IPS-NIHi7 (cell line): ENCODE measurements around the gene TTC34.

ENCODE experiments used
- DNase-seq: peaks from one replicate; pipeline ENCODE4 v3.0.0; 2012; ENCODE audit warnings: mixed read lengths; ENCODE audit errors: extremely low spot score

Gene TTC34

DNA sequence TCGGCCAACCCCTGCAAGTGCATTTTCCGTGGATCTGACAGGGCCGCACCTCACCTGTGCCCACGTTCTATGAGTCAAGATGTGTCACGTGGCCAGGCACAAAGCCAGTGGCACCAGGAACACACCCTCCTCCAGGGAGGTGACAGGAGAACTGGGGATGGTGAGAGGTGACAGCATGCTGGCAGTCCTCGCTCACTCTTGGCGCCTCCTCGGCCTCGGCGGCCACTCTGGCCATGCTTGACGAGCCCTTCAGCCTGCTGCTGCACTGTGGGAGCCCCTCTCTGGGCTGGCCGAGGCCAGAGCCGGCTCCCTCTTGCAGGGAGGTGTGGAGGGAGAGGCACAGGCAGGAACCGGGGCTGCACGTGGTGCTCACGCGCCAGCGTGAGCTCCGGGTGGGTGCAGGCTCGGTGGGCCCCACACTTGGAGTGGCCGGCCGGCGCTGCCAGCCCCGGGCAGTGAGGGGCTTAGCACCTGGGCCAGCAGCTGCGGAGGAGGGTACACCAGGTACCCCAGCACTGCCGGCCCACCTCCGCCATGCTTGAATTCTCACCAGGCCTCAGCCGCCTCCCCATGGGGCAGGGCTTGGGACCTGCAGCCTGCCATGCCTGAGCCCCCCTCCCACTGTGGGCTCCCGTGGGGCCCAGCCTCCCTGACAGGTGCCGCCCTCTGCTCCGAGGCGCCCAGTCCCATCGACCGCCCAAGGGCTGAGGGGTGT is 11.6 kb upstream of the TTC34 start:
- DNase-seq: no peak

DNA sequence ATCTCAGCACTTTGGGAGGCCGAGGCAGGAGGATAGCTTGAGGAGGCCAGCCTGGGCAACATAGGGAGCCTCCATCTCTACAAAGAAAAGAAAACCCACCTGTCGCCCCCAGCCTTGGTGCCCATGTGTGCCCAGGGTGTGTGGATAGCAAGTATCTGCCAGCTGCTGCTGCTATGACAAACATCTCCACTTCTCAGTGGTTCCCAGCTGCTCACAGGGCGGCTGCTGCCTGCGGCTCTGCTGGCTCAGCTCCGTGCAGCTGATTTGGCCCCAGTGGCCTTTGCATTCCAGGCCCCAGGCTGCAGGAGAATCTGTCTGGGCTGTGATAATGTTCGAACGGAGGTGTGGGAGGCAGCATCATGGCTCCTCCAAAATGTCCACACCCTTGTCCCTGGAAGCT is 10.6 kb upstream of the TTC34 start:
- no peak for DNase-seq

DNA sequence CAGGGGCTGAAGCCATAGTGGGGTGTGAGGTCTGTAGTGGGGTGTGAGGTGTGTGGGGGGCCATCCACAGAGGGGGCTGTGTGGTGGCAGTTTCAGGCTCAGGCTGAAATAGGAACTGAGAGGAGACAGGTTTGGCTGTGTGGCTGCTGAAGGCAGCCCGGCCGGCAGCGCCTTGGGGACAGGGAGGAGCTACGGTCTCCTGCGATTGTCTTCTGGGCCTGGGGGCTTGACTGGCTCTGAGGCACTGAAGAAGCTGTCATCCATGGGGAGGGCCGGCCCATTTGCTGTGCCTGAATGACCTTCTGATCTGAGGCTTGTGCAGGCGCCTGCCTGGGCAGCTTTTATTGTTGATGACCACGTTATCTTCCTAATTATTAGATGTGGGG is 10.0 kb upstream of the TTC34 start:
- no peak for DNase-seq

DNA sequence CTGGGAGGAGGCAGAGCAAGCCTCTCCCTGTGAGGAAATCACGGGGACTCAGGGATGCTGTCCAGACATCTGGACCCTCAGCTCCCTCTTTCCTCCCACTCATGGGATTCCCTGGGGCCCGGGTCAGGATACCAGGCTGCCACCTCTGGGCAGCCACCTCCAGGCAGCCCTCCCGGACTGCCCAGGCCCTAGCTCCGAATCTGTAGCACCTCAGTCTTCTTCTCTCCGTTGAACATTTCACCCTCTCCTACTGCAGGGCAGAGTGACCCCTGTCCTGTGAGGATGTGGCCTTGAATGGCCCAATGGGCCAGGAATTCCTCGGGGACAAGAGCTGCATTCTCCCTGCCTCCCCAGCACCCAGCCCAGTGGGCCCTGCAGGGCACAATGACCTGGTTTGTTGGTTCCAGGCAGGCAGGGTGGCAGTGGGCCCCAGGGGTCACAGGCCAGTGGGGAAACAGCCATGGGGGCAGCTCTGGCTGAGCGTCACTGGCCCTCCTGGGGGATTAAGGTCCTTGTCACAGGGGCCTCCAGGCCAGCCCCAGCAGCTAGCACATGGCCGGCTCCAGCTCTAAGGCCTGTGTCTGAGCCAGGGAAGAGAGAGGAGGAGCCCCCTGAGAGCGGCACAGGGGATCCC is 9.5 kb upstream of the TTC34 start:
- no peak for DNase-seq

DNA sequence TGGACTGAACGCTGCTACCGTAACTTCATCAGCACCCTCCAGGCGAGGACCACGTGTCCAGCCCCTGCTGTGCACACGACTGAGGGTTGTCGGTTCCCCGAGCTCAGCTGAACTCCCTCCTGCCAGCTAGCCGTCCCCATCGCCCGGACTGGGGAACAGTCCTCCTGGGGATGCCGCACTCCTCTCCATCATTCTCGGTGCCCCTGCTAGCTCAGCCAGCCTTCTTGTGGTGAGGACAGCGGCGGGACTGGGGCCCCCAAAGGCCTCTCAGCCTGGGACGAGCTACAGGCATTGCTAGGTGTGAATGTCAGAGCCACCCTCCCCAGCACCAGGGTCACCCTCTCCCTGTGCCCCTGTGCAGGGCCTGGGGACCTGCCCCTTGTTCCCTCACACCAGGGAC is 8.8 kb upstream of the TTC34 start:
- DNase-seq: no peak

DNA sequence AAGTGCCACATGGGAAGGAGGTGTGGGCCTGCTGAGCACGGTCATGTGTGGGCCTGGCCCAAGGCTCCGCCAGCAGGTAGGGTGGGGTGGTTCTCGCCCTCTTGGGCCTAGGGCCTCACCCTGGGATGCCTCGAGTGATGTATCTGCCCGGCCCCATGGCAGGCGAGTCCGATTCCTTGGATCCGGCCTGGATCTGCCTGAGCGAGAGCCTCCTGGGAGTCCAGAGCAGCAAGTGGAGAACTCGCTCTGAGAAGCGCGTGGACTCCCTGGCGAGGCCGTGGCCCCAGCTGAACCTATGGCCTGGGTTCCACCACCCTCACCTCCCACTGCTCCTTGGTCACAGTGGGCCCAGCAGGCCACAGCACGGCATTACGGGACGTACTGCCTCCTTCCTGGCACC is 8.2 kb upstream of the TTC34 start:
- DNase-seq: no peak

DNA sequence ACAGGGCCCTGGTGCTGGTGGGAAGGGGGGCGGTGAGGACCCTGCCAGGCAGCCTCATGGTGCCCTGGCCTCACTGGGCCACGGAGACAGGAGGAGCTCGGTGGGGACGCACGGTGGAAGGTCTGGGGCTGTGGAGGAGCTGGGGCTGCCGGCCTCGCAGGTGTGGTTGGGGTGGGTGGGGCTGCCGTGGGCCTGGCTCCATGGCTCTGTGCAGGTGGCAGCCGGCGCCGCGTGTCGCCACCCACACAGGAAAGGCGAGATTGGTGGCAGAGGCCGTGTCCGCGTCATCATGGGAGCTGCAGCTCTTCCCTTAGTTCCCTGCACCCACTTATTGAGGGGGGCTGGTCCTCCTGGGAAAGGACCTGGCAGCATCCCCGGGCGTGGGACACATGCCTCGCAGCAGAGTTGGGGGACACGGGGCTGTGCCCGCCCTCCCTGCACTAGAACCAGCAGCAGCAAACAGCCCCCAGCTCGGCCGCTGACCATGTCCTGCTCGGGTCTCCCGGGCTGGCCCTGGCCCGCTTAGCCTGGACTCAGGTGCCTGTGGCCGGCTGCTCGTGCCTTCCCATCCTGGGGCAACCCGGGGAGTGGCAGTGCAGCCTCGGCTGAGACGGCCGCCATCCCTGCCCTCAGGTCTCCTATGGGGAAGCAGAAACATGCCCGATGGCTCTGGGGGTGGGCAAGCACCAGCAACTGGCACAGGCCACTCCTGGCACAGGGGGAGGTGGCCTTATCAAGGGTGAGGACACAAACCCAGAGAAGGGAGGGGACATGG is 7.5 kb upstream of the TTC34 start:
- DNase-seq: no peak

DNA sequence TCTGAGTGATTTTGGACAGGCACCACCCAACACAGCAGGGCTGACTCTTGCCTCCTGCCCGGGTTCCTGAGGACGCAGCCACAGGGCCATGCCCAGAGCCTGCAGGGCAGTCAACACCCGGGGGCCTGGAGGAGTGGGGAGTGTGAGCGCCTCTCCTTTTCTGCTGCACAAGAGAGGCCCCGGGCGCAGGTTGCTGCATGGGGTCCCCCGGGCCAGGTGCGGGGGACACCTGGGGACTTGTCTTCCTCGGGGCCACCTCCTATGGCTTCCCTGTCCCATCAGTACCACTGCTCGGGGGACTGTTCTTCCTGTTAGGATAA is 6.9 kb upstream of the TTC34 start:
- no peak for DNase-seq

DNA sequence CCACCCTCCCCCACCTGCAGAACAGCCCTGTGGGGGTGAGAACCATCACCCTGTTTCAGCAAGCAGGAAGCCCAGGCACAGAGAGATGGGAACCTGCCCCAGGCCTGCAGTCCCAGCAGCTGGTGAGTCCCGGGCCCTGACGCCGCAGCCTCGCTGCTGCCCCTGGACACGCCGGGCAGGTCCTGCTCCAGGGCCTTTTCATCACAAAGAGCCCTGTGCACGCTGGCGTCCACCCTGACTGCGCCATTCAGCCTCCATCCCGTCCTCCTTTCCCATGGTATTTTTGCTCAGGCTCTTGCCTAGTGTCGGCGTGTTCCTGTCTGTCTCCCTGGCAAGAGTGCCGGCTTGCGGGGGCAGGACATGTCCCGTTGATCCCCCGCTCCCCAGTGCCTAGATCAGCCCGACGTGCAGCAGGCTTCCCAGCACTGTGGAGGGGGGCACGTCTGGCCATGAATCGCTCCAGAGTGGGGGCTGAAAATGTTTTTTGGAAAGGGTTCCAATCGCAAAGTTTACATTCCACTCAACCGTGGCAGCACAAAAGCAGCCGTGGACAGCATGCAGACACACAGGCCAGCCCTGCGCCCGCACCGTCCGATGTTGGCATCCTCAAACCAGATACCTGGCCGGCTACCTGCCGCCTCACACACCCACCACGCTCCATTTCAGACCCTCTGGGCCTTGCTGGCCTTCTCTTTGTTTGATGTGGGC is 6.3 kb upstream of the TTC34 start:
- no peak for DNase-seq

DNA sequence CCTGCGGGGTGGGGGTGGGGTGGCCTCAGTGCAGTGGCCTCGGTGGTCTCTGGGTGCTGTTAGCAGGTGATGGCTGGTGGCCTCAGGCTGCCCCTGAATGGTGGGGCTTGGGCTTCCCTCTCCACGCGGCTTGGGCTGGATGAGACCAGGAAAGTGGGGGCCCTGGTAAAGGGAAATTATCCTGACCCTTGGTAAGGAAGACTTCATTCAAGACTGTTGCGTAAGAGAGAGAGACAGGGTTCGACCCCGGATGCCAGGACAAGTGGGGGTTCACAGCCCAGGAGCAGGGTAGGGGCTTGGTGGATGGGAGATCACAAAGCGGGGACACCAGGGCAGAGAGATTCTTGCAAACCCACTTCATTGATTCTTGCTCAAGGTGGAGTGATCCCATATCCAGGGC is 5.5 kb upstream of the TTC34 start:
- DNase-seq: no peak

DNA sequence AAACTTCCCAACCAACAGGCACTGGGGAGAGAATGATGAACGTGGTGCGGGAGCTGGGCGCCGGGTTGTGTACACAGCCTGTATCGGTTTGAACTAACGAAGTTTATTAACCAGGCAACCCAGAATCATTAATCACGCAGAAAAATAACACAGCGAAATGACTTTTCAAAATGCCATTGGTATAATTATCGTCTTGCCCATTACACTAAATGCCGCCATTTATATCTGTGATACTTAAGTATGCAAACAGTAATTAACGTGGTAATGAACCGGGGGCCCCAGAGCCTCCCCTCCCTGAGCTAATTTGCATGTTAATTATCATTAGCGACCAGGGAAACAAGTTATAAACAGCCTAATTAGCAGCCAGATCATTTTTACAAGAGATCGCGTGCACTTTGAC is 5.1 kb upstream of the TTC34 start:
- DNase-seq: no peak

DNA sequence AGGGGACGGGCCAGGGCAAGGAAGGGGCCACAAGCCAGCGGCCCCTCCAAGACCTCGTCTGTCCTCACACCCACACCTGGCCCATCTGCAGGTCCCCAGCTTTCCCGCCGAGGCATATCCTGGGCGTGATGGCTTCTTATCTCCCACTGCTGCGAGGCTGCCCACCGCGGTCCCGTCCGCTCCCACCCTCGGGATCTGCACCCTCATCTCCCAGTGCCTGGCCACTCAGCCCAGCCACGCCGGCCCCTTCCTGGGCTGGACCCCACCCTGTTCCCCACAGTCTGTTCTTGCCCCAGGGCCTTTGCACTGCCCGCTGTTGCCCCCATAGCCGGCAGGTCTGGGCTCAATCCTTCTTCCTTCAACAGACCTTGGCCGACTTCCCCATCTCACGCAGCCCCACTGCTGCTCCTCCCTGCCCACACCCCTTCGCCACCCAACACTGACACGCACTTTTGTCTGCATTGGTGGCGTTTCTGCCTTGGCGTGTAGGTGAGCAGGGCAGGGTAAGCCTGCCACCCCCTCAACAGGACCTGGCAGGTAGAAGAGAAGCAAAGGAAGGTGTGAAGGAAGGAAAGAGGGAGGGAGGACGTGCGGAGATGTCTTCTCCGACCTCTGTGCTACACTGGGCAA is 4.4 kb upstream of the TTC34 start:
- no peak for DNase-seq

DNA sequence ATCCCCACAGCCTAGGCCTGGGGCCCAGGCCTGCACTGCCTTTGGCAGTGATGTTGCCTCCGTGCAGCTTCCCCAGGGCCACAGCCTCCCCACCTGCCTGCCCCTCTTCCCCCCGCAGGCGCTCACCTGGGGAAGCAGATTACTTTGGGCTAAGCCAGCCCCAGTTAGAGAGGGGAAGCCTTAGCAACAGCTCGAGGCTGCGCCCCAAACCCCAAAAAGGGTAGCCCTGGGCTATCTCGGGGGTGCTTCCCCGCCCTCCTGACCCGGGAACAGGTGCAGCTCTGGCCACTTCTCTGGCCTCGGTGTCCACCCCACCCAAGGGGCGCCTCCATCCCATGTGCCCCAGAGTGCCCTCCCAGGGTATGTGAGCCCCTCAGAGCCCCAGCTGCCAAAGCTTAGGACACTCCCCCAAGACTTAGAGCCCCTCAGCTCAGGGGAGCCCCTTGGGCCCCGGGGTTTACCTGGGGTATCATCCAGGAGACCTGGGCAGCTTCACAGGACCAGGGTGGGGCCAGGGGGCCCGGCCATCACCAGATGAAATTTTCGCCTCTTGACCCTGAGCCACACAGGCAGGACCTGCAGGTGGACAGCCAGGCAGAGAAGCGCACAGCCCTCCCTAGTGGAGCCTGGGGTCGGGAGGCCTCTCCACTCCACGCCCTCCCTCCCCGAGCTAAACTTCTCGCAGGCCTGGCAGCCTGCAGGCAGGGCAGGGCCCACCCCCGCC is 3.3 kb upstream of the TTC34 start:
- no peak for DNase-seq

DNA sequence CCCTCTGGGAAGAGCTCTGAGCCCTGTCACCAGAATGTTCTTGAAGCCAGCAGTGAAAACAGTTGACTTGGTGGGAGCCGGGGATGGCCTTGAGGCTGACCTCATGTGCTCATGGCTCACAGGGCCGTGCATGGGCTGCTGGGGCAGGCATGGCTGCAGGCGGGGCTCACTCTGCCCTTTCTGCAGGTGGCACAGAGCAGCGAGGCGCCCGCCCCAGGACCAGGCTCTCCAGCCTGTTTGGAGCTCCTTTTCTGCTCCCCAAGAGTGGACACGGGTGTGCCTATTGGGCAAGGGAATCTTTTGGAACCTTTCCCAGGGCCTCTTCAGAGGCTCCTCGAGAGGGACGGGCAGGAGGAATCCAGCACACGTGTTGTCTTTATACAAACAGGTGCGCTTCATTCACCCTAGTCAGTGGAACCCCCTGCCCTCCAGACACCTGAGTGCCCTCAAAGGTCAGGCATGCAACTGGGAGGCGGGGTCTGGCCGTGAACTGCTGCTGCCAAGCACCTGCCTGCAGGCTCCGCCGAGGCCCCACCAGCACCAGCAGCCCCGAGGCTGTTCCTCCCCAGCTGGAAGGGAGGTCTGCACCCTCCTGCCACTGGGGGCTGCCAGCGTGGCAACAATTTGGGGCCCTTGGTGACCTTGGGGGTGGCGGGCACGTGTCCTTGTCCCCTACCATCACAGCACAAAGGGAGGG is 2.6 kb upstream of the TTC34 start:
- no peak for DNase-seq

DNA sequence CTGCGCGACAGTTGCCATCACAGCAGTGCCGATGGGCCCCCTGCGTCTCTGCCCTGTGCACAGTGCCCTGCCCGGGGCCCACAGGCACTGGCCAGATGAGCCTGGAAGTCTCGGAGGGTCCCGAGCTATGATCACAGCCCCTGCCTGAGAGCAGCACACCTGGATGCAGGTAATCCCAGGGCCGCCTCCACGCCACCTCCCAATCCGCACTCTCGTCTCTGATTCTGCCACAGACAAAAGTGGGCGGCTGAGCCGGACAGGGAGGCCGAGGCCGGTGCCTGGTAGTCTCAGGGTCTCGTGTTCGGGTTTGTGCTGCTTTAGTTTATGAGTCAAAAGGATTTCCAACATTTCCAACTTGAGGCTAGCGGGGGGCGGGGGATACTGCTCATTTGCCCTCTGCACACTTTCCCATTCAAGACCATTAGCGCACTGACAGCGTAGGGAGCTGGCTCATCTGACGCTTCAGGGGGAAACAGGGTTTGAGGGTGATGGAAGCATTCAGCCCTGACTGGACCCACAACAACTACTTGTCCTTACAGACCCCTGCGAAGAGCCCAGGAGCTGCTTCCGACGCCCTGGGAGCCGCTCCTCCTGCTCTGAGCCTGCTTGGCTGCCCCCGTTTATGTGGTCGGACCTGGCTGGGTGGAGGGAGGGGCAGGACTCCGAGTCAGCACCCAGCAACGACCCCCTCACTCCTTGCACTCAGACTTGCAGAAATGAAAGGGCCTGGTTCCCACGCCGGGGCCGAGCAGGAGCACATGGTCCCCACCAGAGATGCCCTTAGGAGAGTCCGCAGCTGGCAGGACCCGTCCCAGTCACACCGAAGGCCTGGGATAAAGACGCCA is 1.8 kb upstream of the TTC34 start:
- no peak for DNase-seq

DNA sequence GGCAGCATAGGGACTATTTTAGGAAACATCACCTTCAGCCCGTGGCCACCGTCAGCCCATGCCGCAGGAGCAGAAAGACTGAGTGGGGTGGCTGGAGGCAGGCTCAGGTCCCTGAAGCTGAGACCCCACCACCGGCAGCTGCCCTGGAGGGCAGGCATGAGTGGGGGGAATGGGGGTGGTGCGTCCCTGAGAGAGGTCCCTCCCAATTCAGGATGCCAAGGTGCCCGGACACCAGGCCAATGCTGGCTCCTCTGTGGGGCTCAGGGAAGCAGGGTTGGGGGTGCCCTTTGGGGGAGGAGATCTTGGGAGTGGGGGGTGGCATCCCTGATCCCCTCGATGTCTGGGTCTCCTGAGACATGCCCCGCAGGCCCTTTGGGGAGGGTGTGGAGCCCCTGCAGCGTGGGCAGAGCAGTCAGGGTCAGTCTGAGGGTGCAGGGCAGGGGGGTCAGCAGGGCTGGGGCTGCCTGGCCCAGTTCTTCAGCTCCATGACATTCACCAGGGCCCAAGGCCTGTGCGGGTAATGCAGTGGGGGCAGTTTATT is 998 bp upstream of the TTC34 start:
- DNase-seq: no peak

DNA sequence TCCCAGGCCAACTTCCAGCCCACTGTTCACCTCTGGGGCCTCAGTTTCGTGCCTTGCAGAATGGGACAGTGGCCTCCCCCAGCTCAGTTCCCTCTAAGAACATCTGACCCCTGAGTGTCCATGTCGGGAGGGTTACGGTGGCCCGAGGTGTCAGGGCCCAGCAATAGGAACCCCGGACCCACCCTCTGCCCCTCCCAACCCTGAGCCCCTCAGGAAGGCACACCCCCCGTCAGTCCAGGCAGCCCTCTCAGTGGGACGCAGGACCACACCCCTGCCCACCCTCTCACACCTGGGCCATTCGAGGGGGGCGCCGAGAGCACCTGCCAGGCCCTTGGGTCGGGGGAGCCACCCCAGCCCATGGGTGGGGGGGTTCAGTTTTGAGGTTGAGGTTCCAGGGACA is 447 bp downstream of the TTC34 start:
- DNase-seq: no peak

DNA sequence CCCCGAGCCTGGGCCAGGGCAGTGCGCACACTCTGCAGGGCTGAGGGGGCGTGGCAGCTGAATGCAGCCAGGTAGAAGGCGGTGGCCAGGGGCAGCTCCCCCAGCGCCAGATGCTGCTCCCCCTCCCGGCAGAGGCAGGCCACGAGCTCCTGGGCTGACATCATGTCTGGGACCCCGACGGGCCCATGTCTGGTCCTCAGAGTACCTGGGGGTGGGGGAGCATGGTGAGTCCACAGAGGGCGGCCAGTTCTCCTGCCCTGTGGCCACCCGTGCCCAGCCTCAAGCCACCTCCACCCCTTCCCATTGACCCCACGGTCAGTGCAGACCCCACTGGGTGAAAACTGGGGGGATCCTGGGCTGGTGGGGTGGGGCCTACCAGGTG is 838 bp downstream of the TTC34 start:
- DNase-seq: no peak

DNA sequence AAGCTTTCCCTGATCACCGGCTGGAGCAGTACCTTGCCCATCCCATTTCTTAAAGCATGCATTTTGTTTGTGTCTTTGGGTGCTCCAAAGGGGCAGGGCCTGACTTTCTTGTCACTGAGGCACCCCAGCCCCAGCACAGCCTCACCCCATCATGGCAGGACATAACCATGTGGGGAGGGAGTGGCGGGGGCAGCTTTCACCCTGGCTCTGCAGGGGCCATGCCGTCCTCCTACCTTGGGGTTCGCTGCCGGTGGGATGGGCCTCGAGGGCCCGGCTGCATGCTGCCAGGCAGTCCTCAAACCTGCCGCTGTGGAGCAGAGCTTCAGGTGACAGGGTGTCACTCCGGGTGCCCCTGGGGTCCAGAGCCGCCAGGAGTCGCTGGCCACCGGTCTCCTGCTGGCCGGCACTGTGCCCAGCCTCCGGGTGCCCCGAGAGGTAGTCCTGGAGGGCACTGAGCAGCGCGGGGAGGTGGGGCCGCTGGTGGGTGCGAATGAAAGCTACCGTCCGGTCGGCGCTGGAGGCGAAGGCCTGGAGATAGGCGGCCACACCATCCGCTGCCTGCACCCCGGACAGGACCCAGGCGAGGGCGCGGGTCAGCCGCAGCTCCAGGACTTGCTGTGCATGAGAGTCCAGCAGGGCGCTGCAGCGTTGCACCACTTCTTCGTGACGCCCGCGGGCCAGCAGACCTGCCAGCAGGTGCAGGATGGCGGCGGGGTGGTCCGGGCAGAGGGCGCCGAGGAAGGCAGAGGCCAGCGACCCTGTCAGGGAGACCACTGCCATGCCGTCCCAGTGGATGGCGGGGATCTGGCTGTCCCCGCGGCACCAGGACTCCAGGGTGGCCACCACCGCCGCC is 1.5 kb downstream of the TTC34 start:
- DNase-seq: no peak
